PC-9 (cell line): ENCODE results near the gene RNF38.

Experiments
- CTCF ChIP-seq: fragments of 200-600 bp; sonication (generic); conservative IDR thresholded peaks from 2 replicates; pipeline ENCODE4 v1.6.1; 2017; ENCODE audit warnings: mixed run types, antibody characterized with exemption, mild to moderate bottlenecking, moderate library complexity
- EZH2 ChIP-seq: fragments of 200-600 bp; sonication (generic); IDR thresholded peaks from 2 replicates; pipeline ENCODE4 v1.8.0; 2017; ENCODE audit warnings: antibody characterized with exemption, low read depth

- TF ChIP-seq EZH2, result no peak
- no peak for TF ChIP-seq CTCF
Measured at GRCh38 chr9:36289836-36290435, 110.1 kb downstream of the RNF38 start.
